NCI-H748 (cell line): ENCODE measurements around the gene BCAS3.

Experiments
- DNase-seq: peaks from one replicate; lab custom pipeline; 2025; ENCODE audit not compliant: unreplicated experiment; lab: John Stamatoyannopoulos, UW

Gene BCAS3

DNA sequence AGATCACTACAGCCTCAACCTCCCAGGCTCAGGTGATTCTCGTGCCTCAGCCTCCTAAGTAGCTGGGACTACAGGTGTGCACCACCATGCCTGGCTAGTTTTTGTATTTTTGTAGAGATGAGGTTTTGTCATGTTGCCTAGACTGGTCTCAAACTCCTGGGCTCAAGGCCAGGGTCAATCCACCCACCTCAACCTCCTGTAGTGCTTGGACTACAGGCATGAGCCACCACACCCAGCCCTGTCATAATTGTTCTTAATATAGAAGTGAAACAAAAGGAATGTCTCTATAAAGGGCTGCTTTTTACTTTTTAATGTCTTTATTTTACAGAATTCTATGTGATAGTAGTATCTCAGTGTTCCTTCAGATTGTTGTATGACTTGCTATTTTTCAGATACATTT is 376.8 kb downstream of the BCAS3 start:
- no peak for DNase-seq

GRCh38 chr17:61057257-61057656 is 379.6 kb downstream of the BCAS3 start:
- DNase-seq: no peak

DNA sequence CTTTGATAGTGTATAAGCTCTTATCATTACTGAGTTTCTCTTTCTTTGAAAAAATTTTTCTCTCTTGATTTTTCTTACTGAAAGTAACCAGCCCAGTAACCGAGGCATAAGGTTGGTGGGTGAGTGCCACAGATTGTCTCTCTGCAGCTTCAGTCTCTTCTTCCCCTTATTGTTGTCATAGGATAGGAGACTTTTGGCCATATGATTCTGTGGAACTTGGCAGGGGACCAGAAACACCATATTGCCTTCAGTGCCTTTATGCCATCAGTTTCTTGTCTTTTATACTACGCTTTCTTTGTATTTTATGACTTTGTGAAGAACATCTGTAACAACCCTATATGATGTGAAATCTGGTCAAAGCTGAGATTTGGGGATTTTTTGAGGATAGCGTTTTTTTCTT is 380.4 kb downstream of the BCAS3 start:
- no peak for DNase-seq

GRCh38 chr17:61063528-61063927 is 385.9 kb downstream of the BCAS3 start:
- DNase-seq: no peak

DNA sequence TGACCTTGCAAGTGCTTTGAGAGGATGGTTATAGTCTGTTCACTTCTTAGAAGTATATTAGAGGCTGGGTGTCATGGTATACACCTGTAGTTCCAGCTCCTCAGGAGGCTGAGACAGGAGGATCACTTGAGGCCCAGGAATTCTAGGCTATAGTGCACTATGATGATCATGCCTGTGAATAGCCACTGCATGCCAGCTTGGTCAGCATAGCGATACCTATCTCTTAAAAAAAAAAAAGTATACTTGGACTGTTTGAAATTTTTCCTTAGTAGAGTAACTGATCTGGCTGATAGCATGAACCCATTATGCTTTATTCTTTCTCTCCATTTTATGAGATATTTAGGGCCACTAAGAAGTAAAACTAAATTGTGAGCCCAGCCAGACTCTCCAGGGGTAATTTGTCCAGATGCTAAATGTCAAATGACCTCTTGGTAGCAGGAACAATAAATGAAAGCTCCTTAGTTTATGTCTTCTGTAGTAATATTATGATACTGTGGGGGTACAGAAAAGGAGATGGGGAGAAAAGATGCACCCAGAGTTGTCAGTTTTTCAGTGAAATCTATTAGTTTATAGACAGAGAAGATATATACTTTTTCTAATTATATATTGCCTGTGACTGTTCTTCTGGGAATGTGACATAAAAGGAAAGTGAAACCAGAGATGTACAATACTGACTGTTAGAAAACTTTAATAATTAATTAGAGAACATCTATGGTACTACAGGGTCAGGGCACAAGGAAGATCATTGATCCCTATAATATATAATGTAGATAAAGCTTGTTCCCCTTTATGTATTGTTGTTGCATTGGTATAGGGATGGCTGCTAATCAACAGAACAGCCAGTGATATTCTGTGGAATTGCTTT is 386.7 kb downstream of the BCAS3 start:
- DNase-seq: no peak

GRCh38 chr17:61065263-61065773 is 387.7 kb downstream of the BCAS3 start:
- no peak for DNase-seq

GRCh38 chr17:61066062-61066461 is 388.4 kb downstream of the BCAS3 start:
- no peak for DNase-seq

DNA sequence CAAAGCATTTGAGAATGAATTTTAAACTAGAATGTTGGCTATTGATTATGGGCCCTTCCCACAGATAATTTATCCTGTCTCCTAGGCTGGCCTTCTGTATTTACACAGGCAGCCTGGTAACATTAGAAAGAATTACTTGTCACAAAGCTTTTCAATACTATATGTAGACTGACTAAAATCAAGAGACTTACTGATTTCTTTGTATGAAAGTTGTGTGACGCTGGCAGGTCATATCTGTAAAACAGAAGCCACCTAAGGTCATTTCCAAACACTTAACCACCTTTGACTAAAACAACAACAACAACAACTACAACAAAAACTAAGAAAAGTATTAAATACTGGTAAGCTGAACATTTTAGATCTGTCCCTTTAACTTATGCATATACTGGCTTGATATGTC is 393.0 kb downstream of the BCAS3 start:
- no peak for DNase-seq

DNA sequence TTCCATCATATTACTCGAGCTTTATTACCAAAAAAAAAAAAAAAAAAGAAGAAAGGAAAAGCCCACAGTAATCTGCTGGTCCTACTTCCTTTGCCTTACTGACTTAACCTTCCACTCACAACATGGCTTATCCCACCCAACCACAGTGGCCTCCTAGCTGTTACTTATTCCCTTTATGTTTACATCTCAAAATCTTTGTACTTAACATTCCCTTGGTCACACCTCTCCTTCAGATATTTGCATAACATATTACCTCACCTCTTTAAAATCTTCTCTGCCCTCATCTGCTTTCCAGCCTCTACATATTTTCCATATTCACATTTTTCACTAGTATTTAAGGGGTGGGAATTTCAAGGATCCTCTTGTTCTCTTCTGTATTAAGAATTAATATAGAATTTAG is 395.0 kb downstream of the BCAS3 start:
- DNase-seq: no peak

GRCh38 chr17:61073131-61073530 is 395.5 kb downstream of the BCAS3 start:
- no peak for DNase-seq

DNA sequence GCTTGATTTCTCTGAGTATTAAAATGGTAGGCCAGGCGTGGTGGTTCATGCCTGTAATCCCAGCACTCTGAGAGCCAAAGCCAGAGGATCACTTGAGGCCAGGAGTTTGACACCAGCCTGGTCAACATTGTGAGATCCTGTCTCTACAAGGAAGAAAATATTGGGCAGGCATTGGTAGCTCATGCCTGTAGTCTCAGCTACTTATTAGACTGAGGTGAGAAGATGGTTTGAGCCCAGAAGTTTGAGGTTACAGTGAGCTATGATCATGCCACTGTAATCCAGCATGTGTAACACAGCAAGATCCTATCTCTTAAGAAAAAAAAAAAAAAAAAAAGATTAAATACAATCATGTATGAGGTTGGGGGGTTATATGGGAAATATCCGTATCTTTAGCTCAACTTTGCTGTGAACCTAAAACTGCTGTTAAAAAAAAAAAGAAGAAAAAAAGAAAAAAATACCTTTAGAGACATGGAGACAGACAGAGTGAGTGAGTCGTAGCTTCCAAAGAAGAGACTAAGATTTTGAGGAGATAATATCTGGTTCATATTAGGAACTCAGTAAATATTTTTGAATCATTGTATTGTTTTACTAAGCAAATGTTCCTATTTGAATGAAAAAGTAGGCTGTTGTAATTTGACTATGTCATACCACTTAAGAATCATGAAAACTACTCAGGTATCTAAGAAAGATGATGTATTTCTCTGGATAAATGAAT is 396.3 kb downstream of the BCAS3 start:
- no peak for DNase-seq

DNA sequence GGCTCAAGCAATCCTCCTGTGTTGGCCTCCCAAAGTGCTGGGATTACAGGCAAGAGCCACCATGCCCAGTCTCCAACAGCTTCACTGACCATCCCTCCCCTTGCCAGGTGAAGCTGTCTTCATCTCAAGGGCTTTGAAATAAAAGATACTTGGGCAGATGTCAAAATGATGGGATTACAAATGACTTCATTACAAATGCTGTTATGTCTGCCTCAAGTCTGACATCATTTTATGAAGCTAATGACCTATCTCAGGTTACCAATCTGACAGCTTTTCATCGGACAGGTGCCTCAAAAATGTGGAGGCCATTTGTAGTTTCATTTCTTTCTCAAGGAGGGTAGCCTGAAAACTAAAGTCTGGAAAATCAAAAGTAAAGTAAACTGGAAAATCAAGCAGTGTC is 398.3 kb downstream of the BCAS3 start:
- peak; percentile 48 for DNase-seq

DNA sequence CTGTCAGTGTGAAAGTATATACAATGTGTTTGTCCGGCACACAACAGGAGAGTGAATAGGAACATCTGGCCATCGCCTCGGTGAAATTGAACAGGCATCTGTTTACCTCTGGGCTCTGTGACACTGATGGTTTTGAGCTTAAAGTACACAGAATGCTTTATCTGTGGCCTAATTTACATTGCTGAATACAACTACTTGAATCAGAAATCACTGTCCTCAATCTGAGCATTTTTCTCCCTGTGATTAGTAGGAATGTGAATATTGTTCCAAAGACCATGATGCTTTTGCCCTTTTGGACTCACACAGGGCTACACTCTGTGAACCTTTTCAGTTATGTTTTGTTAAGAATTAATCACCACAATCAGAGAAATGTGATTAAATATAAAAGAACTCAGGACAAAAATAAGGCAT is 399.0 kb downstream of the BCAS3 start:
- DNase-seq: peak; percentile 37

DNA sequence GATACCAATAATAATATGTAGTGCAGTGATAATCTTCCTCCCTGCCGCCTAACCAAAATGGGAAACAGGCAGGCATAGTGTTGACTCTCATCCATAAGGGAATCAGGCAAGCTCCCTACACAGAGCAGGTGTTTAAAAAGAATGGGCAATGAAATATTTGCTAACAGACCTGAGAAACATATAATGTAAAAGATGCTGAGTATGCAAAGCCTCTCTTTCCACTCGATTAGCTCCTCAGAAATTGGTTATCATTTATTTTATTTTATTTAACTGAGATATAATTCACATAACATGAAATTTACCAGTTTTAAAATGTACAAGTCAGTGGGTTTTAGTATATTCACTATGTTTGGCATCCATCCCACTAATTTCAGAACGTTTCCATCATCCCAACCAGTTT is 404.3 kb downstream of the BCAS3 start:
- DNase-seq: no peak

GRCh38 chr17:61084260-61084659 is 406.6 kb downstream of the BCAS3 start:
- DNase-seq: no peak

DNA sequence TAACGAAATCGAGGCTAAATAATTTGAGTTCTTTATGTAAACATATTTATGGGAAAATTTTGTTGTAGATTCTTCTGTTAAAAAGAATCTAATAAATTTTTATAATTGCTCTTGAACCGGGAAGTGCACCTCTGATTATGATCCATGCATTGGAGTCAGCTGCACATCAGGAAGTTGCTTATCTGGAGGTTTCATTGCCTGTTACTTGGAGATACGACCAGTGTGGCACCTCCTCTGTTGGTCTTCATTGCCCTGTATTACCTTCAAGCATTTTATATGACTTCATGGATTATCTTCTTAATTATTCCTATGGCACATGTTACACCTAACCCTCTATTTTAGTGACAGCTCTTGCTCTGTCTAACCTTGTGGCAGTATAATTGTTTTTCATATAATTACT is 409.4 kb downstream of the BCAS3 start:
- DNase-seq: no peak

- DNase-seq: no peak
Observed at GRCh38 chr17:61088556-61088955, 410.9 kb downstream of the BCAS3 start.

GRCh38 chr17:61091096-61091495 is 413.4 kb downstream of the BCAS3 start:
- DNase-seq: no peak

DNA sequence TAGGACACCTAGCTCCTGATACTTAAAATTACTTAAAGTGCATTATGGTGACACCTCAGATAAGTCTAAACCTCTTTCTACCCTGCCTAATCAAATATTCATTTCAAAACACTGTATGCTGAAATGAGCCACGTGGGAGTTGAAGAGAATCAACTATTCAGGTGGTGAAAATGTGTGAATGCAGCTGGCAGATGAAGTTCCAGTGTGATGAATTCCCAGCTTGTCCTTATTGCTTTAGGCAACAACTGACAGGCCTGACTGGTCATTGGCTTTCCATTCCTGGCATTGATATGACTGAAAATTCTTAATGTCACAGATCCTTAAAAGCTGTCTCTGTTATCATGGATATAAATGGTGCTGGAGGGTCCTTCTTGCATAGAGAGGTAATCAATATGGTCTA is 420.1 kb downstream of the BCAS3 start:
- DNase-seq: no peak

DNA sequence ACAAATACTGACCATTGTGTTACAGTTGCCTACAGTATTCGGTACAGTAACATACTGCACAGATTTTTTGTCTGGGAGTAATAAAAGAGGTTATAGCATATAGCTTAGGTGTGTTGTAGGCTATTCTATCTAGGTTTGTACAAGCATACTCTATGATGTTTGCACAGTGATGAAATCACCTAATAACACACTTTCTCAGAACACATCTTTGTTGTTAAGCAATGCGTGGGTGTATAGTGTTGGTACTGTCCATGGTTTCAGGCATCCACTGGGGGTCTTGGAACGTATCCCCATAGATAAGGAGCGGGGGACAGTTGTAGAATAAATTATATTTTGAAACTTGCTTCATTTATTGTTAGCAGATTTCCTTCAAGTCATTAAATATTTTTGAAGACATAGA is 428.7 kb downstream of the BCAS3 start:
- peak; percentile 5 for DNase-seq

DNA sequence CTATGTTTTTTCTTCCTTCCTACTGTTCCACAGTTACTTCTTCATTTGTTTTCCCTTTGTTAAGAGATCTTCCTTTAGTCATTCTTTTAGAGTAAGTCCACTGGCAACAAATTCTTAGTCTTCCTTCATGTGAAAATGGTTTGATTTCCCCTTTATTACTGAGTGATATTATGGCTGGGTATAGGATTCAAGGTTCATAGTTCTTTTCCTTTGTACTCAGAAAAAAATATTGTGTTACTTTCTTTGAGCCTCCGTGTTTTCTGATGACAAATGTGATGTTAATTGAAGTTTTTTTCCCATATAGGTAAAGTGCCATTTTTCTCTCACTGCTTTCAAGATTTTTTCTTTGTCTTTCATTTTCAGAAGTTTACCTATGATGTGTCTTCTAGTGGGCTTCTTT is 438.9 kb downstream of the BCAS3 start:
- no peak for DNase-seq

DNA sequence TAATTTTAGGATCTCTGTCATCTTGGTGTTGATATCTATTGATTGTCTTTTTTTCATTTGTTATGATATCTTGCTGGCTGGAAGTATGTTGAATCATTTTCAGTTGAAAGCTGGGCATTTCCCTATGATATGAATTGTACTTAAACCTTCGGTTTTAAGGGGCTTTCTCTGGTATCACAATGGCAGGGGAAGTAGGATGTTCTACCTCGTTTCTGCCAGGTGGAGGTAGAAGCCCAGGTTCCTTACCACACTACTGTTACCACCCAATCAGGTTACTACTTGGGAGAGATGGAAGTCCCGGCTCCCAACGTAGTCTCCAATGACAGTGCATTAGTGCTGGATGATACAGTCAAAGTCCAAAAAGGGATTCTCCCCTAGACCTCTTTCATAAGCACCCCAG is 440.3 kb downstream of the BCAS3 start:
- DNase-seq: no peak
